Fibroblast of the conjunctiva (primary cell): ENCODE results near the gene CLDND2.

Source experiments
- DNase-seq: peaks from one replicate; pipeline ENCODE4 v3.0.0-alpha.2; 2010; ENCODE audit warnings: low read depth

CLDND2 gene

DNA sequence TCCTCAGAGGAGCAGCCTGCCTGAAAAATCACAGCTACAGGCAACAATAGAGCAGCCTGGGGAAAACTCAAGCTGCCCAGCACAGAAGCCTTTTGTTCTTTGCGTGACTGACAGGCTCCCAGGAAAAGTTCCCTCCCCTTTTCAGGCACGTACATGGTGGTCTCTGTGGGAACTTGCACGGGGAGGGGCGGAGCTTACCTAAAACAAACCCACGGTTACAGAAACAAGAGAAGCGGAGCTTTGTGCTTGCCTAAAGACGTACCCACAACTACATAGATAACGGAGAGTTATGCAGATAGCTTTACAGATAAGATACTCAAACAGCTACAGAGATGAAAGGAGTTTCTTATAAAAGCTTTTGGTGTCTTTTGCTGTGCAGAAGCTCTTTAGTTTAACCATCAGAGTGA lies 14.1 kb downstream of the CLDND2 start:
- DNase-seq = no peak

DNA sequence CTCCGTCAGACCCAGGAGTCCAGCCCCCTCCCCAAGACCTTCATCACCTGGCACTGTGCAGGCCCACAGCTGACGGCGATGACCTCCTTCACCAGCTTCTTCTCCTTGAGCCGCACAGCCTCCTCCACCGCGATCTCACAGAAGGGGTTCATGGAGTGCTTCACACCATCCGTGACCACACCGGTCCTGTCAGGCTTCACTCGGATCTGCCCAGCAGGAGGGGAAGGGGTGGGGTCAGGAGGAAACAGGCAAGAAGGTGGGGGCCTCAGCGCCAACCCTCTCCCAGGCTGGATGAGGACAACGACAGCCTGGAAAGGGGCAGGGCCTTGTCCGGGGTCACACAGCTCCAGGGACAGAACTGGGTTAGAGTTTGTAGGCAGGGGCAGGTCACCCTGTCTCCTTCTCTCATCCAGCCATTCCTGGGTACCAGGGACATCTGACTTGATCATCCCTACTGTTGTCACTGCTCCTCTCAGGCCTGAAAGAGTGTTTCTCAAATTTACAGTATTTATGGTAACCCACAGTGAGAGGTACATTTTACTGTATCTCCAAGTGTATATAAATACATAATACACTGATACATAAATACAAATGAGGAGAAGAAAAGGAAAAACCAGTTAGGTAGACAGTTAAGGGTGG lies 14.6 kb downstream of the CLDND2 start:
- no peak for DNase-seq

DNA sequence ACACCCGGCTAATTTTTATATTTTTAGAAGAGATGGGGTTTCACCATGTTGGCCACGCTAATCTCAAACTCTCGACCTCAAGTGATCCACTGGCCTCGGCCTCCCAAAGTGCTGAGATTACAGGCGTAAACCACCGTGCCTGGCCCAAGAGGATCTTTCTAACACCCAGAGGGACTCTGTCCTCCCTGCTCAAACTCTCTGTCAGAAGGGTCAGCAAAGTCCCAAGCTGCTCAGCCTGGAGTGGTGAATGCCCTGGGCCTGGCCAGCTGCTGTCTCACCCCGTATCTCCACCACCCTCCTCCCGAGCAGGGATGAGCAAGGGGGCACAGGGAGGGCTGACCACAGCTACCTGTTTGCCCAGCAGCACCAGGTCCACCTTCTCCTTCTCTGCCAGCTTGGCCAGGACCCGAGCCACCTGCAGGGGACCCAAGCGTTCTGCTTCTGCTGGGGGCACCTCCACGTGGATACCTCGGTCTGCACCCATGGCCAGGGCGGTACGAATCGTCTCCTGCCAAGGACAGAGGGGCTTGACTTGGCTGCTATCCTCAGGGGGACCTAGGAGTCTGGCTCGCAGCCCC lies 15.9 kb downstream of the CLDND2 start:
- no peak for DNase-seq

DNA sequence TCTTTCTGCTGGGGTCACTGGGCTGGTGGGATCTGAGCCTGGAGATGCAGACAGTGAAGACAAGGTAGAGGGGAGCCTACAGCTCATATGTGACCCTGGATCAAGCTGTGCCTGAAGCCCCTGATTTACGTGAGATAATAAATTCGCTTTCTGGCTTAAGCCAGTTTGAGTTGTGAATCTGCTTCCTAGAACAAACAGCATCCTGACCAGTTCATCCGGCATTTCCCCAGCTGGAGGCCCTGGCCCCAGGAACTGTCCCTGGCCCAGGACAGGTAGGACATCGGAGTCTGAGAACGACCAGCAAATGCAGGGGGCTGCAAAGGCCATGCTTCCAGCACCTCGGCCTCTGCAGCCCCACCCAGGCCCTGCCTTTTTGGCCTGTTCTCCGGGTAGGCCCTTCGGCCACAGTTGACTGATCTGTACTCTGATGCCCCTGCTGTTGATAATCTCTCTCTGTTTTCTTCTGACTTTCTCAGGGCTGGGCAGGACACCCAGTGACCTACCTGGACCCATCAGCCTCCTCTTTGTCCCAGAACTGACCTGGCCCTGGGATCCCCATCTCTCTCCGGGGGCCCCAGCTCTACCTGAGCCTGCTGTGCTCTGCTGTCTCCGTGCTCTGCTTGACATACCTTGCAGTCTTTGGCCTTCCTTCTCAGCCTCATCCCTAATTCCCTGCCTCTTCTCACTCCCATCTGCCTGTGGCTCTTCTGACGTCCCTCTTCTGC lies 17.4 kb downstream of the CLDND2 start:
- DNase-seq = no peak

DNA sequence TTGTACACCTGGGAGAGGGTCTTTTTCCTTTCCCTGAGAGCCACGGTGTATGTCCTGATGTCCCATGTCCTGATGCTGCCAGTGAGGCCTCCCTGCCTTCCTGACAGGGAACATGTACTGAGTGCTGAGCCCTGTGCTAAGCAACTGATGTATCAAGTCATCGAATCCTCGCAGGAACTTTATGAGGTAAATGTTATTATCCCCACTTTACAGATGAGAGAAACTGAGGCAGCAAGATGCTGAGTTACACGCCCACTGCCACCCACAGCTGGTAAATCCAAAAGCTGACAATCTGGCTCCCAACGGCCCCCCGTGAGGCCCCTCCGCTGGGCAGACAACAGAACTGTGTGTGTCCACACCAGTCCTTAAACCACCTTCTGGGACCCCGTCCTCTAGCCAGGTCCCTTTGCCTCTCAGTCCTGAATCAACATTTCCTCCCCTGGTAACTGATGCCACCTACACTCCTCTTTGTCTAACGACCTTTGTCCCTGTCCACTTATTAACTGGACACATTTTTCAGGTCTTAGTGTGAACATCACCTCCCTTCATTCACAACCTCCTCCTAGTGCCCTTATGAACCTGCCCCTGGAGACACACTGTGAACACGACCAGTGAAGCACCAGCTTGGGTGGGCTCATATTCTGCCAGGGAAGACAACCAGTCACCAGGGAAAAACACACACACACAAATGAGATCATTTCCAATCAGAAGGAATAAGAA lies 21.4 kb downstream of the CLDND2 start:
- no peak for DNase-seq

DNA sequence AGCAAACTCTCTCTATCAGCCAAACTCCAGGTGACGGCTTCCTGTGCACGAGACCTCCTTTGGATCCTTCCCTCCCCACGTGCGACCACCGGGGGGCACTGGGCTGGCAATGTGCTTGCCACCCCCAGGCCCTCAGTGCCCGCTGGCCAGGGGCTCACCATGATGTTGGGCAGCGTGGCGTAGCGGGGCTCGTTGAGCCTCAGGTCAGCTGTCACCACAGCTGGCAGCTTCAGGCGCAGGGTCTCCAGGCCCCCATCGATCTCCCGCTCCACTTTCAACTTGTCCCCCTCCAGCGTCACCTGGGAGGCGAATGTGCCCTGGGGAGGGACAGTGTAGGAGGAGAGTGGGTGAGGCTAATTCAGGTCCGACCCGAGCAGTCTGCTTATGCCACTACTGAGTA lies 22.1 kb downstream of the CLDND2 start:
- no peak for DNase-seq

DNA sequence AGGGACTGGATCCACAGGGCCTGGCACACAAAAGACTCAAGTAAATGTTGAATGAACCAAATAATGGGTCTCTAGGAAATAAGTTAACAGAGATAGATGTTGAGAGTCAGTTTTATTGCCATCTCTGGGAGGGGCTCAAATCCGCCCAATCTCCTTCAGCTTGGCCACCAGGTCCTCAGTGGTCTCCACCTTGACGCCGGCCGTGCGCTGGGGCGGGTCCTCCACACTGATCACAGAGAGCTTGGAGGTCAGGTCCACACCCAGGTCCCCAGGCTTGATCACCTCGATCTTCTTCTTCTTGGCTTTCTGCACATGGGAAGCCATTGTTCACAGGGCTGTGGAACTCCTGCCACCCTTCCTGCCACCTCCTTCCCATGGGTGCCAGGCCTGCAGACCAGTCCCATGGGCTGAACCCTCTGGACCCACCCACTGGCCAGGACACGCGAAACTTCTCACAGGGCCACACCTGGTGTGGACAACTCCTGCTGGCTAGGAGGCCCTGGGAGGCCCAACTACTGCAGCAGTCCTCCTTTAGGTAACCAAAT lies 23.7 kb downstream of the CLDND2 start:
- no peak for DNase-seq

DNA sequence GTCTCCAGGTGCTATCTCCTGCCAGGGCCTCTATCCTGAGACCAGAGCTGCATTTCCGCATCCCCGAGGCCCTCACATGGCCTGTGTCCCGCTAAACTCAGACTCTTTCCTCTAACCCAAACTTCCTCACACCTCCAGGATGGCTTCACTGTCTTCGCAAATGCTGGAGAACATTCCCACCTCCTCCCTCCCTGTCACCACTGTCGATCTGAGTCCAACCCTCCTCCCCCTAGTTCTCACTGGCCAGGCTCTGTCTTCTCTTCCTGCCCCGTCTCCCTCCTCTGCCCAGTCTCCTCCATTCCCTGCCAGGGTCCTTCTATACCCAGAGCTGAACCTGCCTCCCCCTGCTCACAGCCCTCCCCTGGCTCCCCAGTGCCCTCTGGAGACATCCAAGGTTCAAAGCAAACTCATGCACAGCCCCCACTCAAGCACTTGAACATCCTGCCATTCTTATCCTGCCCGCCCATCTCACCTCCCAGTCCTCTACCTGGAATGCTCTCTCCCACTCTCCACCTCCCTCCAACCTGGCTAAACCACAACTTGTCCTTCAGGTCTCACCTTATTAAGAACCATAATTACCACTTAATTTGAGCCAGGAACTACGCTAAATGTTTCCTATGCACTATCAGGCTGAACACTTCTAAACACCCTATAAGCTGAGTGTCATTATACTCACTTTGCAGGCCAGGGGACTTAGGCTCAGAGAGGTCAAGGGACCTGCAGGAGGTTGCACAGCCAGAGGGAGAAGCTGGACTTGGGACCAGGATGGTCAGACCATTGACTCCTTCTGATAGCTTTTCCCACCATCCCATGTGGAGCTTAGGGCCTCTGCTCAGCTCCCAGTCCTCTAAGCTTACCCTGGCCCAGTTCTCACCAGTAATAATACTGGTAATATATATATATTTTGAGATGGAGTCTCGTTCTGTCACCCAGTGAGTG lies 25.9 kb downstream of the CLDND2 start:
- no peak for DNase-seq

DNA sequence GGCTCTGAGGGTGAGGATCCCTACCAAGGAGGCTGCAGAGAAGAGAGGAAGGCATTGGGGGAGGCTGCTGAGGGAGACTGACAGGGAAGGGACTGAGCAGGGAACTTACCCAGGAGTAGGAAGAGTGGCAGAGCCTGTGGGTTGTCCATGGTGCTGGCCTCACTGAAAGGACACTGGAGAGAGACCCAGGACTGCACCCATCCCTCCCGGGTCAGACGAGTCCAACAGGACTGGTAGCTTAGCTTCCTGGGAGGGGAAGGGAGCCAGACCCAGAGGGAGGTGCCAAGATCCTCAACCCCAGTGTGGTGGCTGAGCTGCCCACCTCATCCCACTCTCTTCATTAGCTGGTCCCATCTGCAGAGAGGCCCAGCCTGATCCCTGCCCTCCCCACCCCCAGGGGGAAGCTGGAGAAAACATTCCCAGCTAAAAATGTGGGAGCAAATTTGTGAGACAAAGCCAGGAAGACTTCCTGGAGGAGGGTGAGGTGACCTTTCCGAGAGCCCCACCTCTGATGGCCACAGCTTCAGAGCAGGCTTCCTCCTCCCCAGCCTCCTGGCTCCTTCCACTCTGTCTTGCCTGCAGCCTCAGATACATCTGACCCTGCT lies 26.7 kb downstream of the CLDND2 start, which contains the start of gene VSIG10L:
VSIG10L (minus strand) TSS at position 164 of the 605 bp plus-strand sequence; CDS start at position 149, 15 bp downstream.
- DNase-seq = no peak

DNA sequence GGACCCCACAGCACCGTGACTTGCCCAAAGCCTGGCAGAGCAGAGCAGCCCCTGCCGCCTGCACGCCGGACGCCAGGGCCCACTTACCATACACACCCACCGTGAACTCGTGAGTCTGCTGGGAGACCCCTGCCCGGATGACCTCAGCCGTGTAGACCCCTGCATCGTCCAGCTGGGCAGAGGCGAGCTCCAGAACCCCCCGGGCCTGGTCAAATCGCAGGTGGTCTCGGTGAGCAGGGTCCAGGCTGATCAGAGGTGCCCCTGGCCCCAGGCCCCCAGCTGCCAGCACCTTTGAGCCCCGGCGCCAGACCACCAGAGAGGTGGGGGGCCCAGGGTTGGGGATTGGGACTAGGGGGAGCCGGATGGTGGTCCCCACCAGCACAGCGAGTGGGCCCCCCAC lies 27.7 kb downstream of the CLDND2 start:
- DNase-seq = no peak

DNA sequence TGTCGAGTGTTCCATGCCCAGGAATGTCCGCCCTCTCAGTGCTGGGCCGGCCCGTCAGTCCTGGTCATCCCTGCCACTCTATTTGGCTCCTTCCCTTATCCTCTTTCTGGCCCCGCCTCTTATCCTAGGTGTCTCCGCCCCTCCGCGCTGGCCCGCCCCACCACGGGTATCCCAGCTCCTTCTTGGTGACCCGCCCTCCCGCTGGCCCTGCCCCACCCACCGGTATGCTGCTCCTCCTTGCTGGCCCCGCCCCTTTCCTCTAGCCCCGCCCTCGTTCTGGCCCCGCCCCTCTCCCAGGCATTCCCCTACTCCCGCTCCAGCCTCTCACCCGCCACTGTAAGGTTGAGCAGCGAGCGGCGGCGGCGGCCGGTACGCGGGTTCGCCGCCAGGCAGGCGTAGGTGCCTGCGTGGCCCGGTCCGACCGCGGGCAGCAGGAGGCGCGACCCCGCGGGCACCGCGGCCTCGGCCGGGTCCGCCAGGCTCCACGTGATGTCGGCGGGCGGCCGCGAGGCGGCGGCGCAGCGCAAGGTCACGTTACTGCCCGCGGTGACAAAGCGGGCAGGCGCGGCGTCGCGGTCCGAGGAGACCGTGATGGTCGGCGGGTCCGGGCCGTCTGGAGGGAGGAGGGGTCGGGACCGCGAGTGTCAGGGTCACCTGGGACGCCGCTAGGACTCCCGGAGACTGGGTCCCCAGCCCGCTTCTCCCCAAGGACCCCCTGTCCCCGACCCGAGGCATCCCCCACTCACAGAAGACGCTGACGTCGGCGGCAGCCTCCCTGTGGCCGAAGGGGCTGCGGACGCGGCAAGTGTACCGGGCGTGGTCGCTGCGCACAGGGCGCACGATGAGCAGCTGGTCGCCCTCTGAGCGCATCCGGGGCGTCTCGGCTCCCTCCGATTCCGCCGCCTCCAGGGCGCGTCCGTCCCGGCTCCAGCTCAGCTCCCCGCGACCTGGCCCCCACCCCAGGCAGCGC lies 28.8 kb downstream of the CLDND2 start:
- peak; percentile 96 for DNase-seq

DNA sequence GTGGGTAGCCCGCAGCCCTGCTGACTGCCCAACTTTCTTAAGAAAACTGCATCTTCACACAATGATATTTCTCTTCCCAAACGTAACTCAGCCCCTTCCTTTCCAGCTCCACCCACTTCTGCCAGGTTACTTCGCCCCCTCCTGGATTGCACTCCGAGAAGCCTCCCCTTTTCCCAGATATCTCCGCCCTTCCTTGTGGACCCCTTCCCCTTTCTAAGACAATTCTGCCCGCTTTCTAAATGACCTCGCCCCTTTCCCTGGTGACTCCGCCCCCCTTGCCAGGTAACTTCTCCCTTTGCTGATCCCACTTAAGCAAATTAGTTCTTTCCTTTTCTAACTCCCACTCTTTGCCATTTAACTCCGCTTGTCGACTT lies 29.5 kb downstream of the CLDND2 start:
- DNase-seq = no peak

DNA sequence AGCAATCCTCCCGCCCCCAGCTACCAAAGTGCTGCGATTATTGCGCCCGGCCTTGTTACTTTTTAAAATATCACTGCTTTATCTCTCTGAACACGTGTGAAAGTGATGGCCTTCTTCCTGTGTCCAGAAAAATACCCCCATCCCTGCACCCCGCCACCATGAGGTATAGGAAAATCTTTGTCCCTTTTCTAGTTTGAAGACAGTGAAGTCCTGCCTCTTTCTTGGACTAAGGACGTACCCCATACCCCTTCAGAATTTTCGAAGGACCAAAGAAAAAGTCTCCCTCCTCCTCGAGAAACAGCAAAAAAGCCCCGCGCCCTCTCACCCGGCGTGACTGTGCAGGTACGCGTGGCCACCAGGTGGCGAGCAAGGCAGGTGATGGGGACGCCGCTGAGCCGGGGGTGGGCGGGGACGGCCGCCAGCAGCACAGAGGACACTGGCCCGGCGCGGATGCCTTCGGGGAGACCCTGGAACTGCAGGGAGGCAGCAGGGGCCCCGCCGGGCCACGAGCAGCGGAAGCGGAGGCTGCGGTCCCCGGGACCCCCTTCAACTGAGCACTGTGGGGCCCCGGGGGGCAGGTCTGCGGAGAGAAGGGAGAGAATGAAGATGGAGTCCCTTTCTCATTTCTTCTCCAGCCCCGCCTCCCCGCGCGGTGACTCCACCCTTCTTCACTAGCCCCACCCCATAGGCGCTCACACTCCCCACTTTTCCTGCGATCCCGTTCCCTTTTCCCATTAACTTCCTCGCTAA lies 30.1 kb downstream of the CLDND2 start:
- DNase-seq = no peak

DNA sequence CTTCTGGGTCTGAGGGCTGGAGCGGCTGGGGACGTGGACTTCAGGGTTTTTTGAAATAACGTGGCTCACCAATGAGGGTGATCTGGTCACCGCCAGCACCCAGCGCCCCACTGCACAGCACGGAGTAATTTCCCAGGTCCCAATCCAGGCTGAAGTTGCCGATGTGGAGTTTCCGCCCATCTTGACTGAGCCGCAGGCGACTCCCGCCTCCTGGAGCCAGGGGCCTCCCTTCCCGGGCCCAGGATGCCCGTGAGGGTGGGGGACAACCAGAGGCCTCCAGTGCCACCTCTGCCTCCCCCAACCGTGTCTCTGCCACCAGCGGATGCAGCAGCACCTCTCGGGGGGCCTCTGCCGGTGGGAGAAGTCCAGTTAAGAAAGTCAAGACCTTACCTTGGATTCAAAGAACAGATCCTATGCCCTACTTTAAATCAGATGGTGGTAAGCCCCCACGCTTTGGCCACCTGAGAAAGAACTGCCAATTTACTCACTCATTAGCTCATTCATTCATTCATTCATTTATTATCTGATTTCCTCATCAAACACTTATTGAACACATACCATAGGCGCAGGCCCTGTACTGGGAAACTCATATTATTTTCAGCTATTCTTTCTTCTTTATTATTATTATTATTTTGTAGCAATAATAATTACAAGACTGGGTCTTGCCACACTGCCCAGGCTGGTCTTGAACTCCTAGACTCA lies 30.8 kb downstream of the CLDND2 start:
- DNase-seq = no peak

DNA sequence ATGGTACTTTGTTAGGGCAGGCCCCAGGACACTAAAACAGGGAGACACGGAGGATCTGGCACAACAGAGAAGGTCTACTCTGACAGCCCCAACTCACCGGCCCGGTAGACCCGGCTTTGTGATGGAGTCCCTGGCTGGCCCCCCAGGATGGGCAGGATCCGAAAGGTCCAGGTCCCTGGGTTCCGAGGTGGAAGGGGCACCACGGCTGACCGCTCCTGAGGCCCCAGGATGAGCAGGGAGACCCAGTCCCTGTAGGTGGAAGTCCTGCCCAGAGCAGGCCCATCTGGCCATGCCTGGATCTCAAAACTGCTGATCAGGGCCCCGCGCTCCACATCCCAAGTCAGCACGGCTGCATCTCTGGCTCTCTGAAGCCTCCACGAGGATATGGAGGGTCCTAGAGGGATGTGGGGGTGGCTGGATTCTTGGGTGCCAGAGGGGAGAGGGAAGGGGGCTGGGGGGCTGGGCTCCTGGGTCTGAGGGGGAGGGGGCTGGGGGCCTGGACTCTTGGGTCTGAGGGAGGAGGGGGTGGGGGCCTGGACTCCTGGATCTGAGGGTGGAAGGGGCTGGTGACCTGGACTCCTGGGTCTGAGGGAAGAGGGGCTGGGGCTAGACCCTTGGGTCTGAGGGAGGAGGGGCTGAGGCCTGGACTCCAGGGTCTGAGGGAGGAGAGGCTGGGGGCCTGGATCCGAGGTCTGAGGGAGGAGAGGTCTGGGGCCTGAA lies 31.5 kb downstream of the CLDND2 start:
- no peak for DNase-seq

DNA sequence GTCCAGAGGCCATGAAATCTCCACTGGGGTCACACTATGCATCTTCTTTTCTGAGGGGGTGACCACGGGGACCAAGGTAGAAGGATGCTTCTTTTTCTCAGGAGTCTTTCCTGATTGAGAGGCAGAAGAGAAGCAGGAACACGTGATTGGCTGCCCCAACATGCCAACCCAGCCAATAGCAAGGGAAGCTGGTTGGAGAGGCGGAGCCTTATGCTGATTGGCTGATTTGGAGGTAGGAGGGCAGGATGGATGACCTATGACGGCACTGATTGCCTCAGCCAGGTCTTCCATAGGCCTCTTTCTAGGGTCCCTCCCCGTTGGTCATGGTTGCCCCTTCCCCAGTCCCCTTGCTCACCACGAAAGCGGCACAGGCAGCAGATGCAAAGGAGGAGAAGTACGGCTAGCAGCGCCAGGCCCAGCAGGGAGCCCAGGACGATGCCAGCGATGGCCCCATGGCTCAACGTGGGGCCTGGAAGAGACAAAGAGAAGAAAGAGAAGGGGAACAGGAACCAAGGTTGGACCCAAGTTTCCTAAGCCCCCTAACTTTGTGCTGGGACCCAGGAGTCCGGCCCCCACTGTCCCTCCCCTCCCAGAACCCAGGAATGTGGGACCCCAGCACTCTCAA lies 34.9 kb downstream of the CLDND2 start:
- no peak for DNase-seq

DNA sequence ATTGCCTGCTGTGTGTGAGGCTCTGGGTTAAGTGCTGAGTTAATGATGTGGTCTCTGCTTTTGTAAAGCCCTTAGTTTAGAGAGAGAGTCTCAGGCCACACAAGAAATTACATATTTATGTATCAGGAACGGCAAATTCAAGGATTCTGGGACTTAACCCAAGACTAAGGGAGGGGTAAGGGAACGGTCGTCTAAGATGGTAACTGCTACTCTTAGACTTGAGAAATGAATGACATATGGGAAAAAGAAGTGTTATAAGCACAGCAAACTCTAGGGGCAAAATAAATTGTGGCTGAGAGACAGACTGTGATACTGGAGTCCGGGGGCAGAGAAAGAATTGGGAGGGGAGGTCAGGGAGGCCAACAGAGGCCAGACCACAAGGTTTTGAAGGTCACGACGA lies 37.1 kb downstream of the CLDND2 start:
- DNase-seq = no peak
